Sigmoid colon (tissue), 7 donors: Measurements from ENCODE around the gene PRKCZ. TPM values are rescaled to one million over a fixed set of nuclear protein-coding genes. Genes with fewer than 3 reads are reported as not detected.
A peak's percentile ranks its signal among the peaks of the same experiment; 100 is the strongest.

ENCODE experiments used
- DNase-seq: peaks from one replicate; pipeline ENCODE4 v3.0.0-alpha.2; 2019
- H3K27ac ChIP-seq, 4 donors: fragments of 200-600 bp; sonication (generic); one replicate each; pipeline ENCODE4 v1.5.1; 2016 to 2019; ENCODE audit warnings: mild to moderate bottlenecking in 1 of 4
- H3K27me3 ChIP-seq, 3 donors: fragments of 200-600 bp; sonication (generic); one replicate each; pipeline ENCODE4 v1.5.1; 2019; ENCODE audit warnings: mild to moderate bottlenecking in 1 of 3
- H3K36me3 ChIP-seq, 4 donors: fragments of 200-600 bp; sonication (generic); one replicate each; pipeline ENCODE4 v1.5.1; 2016 to 2019
- H3K4me1 ChIP-seq, 4 donors: fragments of 200-600 bp; sonication (generic); one replicate each; pipeline ENCODE4 v1.5.1; 2017 to 2019
- H3K4me3 ChIP-seq, 4 donors: fragments of 200-600 bp; sonication (generic); one replicate each; pipeline ENCODE4 v1.5.1; 2017 to 2019; ENCODE audit warnings: mild to moderate bottlenecking in 2 of 4, moderate library complexity in 1 of 4
- H3K9me3 ChIP-seq, 4 donors: fragments of 200-600 bp in 3 of 4; sonication (generic) in 3 of 4; one replicate each; pipeline versions ENCODE4 v1.5.1 to v1.6.1; 2013 to 2019
- CTCF ChIP-seq, 4 experiments: fragments of 450-650 bp in 3 of 4; fragments of 200-600 bp in 1 of 4; IDR thresholded peaks; one replicate each; pipeline ENCODE4 v1.5.1; 2016 to 2019; ENCODE audit warnings: antibody characterized with exemption in 4 of 4, mild to moderate bottlenecking in 3 of 4, moderate library complexity in 2 of 4
- EP300 ChIP-seq, 4 donors: sonication (generic); formaldehyde crosslinking; IDR thresholded peaks; one replicate each; pipeline ENCODE4 v1.6.1; 2017; ENCODE audit warnings: antibody characterized with exemption in 4 of 4
- POLR2A ChIP-seq, 2 donors: fragments of 450-650 bp; IDR thresholded peaks; one replicate each; pipeline ENCODE4 v1.6.1; 2016; ENCODE audit warnings: antibody characterized with exemption in 2 of 2, mild to moderate bottlenecking in 2 of 2, moderate library complexity in 2 of 2
- POLR2AphosphoS5 ChIP-seq, 4 donors: sonication (generic); formaldehyde crosslinking; IDR thresholded peaks; one replicate each; pipeline ENCODE4 v1.6.1; 2017; ENCODE audit warnings: antibody characterized with exemption in 4 of 4
- WGBS, 2 donors: extraction: QIAGEN DNeasy Blood & Tissue Kit; methylation state at CpG; one replicate each; pipeline ENCODE4 v1.1.7; 2013; 5-methylcytosine and 5-hydroxymethylcytosine counted together
- intact Hi-C: fragments of 100-400 bp; cut with DNase I; formaldehyde crosslinking; loops from one replicate; pipeline ENCODE4 v1.15.1; 2023
- polyA plus RNA-seq, 3 donors: library from polyadenylated mRNA; stranded (reverse); fragments of 200-250 nt; gene quantifications; one replicate each; pipeline ENCODE4 v1.2.3, GENCODE V29; 2013
- total RNA-seq, 4 donors: library from RNA; depleted of rRNA; stranded (reverse); fragments of >200 nt; gene quantifications; one replicate each; pipeline ENCODE4 v1.1.0, GENCODE V29; 2016
- donor health status: healthy with polysubstance abuse.
- donor health status: Bipolar disorder and iron deficiency.
- donor health status: healthy.

The PRKCZ gene
- total and polyA plus RNA-seq, 7 donors = 1.4 to 52.9 (median 4.8) TPM

GRCh38 chr1:2193514-2194281 lies 143.5 kb downstream of the PRKCZ start:
- Histone ChIP-seq H3K4me1 (peaks cover 0 to 68% (median 58%) of the 10 kb centered on the region in 4 donors), H3K9me3 (no peaks in the 10 kb centered on the region), H3K4me3 (peak overlapping the region; percentile 54 to 74 (median 69)), H3K27me3 (no peaks in the 10 kb centered on the region), H3K36me3 (no peaks in the 10 kb centered on the region), H3K27ac (peak overlapping the region; percentile 94 to 99 (median 96))
- DNase-seq = no peak
- 25 to 54% methylated on average over 44 of the region's 44 CpGs for WGBS, 2 donors
- no peak for TF ChIP-seq EP300 (IDR thresholded peaks at IDR 0.05)
- intact Hi-C loops = loop anchor here (5.0 kb wide), 1 partner anchor 199 kb away; the partner anchor contains the start of genes MORN1 and RER1

- intact Hi-C loops = loop anchor here (5.0 kb wide), 1 partner anchor 198 kb away; the partner anchor contains the start of genes MORN1 and RER1
- WGBS, 2 donors = 1 to 2% methylated on average over 63 of the region's 63 CpGs
- TF ChIP-seq POLR2A (IDR thresholded peaks at IDR 0.05) (no peak), POLR2AphosphoS5 (IDR thresholded peaks at IDR 0.05) (peak in 3 of 4 donors; percentile 36 to 73 (median 52))
- peak; percentile 72 for DNase-seq
- Histone ChIP-seq H3K27me3 (no peaks in the 10 kb centered on the region), H3K36me3 (no peaks in the 10 kb centered on the region), H3K27ac (peak within 1 kb of the TSS; percentile 94 to 99 (median 96)), H3K4me3 (peak within 1 kb of the TSS; percentile 54 to 74 (median 69)), H3K9me3 (no peaks in the 10 kb centered on the region), H3K4me1 (peaks cover 0 to 68% (median 60%) of the 10 kb centered on the region in 4 donors)
Measured at GRCh38 chr1:2194319-2194897, 144.2 kb downstream of the PRKCZ start, which contains the start of gene FAAP20. Gene FAAP20 (minus strand): TSS chr1:2194772. CDS start chr1:2194749, 23 bp downstream.

GRCh38 chr1:2194898-2195673 lies 144.9 kb downstream of the PRKCZ start:
- H3K36me3 ChIP-seq = no peaks in the 10 kb centered on the region
- 1 to 2% methylated on average over 35 of the region's 35 CpGs for WGBS, 2 donors
- intact Hi-C loops = loop anchor here (1.0 to 5.0 kb wide), 4 partner anchors 186 to 1432 kb away; partner anchors contain the start of genes MORN1, PRXL2B, RER1 and TPRG1L
- H3K4me1 ChIP-seq = peaks cover 0 to 70% (median 66%) of the 10 kb centered on the region in 4 donors
- peak overlapping the region; percentile 94 to 99 (median 96) for H3K27ac ChIP-seq
- H3K9me3 ChIP-seq = no peaks in the 10 kb centered on the region
- peak; percentile 97 for DNase-seq
- H3K4me3 ChIP-seq = peak overlapping the region; percentile 54 to 74 (median 69)
- H3K27me3 ChIP-seq = no peaks in the 10 kb centered on the region
- TF ChIP-seq POLR2AphosphoS5 (IDR thresholded peaks at IDR 0.05) (peak; percentile 35 to 50 (median 38)), EP300 (IDR thresholded peaks at IDR 0.05) (peak in 1 of 4 donors; percentile 15), CTCF (IDR thresholded peaks at IDR 0.05) (peak; percentile 88 to 99 (median 96)), POLR2A (IDR thresholded peaks at IDR 0.05) (peak in 1 of 2 donors; percentile 41)

GRCh38 chr1:2195785-2196184 lies 145.6 kb downstream of the PRKCZ start:
- TF ChIP-seq CTCF (IDR thresholded peaks at IDR 0.05) (no peak), POLR2AphosphoS5 (IDR thresholded peaks at IDR 0.05) (no peak), EP300 (IDR thresholded peaks at IDR 0.05) (no peak), POLR2A (IDR thresholded peaks at IDR 0.05) (no peak)
- WGBS, 2 donors = 79 to 80% methylated on average over 11 of the region's 11 CpGs
- H3K36me3 ChIP-seq = no peaks in the 10 kb centered on the region
- peaks cover 0 to 70% (median 66%) of the 10 kb centered on the region in 4 donors for H3K4me1 ChIP-seq
- peak overlapping the region; percentile 94 to 99 (median 96) for H3K27ac ChIP-seq
- no peak overlapping the region for H3K4me3 ChIP-seq
- H3K27me3 ChIP-seq = no peaks in the 10 kb centered on the region
- intact Hi-C loops = loop anchor here (1.0 to 5.0 kb wide), 3 partner anchors 186 to 1432 kb away; partner anchors contain the start of genes PRXL2B and TPRG1L
- H3K9me3 ChIP-seq = no peaks in the 10 kb centered on the region
- DNase-seq = peak; percentile 68

GRCh38 chr1:2196901-2197638 lies 146.9 kb downstream of the PRKCZ start:
- no peak for DNase-seq
- Histone ChIP-seq H3K36me3 (no peaks in the 10 kb centered on the region), H3K27me3 (no peaks in the 10 kb centered on the region), H3K4me3 (no peak overlapping the region), H3K4me1 (peaks cover 0 to 58% (median 54%) of the 10 kb centered on the region in 4 donors), H3K9me3 (no peaks in the 10 kb centered on the region), H3K27ac (peak overlapping the region; percentile 22 to 99 (median 87))
- intact Hi-C loops = loop anchor here (5.0 kb wide), 2 partner anchors 390 to 1430 kb away; partner anchors contain the start of genes PRXL2B and TPRG1L
- 88 to 91% methylated on average over 17 of the region's 17 CpGs for WGBS, 2 donors
- no peak for TF ChIP-seq POLR2AphosphoS5 (IDR thresholded peaks at IDR 0.05)
- no peak for TF ChIP-seq EP300 (IDR thresholded peaks at IDR 0.05)
- no peak for TF ChIP-seq POLR2A (IDR thresholded peaks at IDR 0.05)
- TF ChIP-seq CTCF (IDR thresholded peaks at IDR 0.05) = no peak
